Fibroblast of mammary gland (primary cell): ENCODE measurements around the gene C17orf78.

Experiments used
- DNase-seq: peaks from one replicate; pipeline ENCODE4 v3.0.0-alpha.2; 2010; ENCODE audit warnings: low read depth
- H3K4me3 ChIP-seq: 2 replicates; pipeline ENCODE4 v1.5.1; 2011; ENCODE audit warnings: low read depth, mild to moderate bottlenecking, low read length, moderate library complexity; ENCODE audit not compliant: control insufficient read depth
- CTCF ChIP-seq: conservative IDR thresholded peaks from 2 replicates; pipeline ENCODE4 v1.5.1; 2011; ENCODE audit warnings: low read depth, low read length, inconsistent platforms; ENCODE audit not compliant: control insufficient read depth, insufficient read depth

The C17orf78 gene

GRCh38 chr17:37375706-37376105, at the start of gene C17orf78:
TSS of gene C17orf78 (plus strand) at chr17:37375985. CDS start at chr17:37376093, 108 bp downstream.
- no peak within 1 kb of the TSS for H3K4me3 ChIP-seq
- no peak for TF ChIP-seq CTCF
- no peak for DNase-seq

DNA sequence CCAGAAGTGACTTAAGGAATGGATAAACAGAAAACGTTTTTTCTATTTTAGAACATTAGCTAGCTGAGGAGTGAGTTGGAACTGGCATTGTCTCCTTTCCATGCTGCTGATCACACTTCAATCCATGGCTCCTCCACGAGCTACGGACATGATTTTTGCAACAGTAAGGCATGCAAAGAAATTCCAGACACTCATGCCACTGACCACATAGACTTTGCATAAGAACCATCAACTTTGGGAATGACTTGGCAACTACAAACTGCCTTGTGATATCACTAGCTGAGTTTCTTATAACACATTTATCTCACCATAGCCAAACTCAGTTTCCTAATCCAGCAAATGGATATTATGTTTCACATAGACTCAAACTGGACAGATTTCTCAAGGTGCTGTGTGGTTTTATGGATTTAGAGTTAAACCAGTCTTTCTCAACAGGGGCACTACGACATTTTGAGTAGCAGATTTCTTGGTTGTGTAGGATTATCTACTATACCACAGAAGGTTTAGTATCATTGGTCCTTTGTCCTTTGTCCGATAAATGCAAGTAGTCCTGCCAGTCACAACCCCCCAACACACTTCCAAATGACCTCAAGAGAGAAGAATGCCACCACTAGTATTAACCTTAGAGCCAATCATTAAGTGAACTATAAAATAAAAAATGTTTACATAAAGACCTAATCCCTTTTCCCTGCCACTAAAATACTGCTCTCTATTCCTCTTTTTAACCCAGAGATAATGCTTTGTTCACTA, 48.3 kb upstream of the C17orf78 start:
- no peak for TF ChIP-seq CTCF
- H3K4me3 ChIP-seq: no peak overlapping the region
- peak; percentile 87 for DNase-seq

DNA sequence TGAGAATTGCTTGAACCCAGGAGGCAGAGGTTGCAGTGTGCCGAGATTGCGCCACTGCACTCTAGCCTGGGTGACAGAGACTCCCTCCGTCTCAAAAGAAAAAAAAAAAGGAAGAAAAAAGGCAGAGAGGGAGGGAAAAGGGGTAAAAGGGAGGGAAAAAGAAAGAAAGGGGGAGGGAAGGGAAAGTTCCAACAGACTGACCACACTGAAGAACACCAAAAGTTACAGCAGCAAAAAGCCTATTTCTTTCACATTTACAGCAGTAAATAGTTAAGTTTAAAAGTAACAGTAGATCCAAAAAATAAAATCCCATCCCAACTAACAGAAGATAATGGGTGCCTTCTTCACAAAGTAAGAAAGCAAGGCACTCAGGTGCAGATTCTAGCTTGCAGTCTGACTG, 36.9 kb upstream of the C17orf78 start:
- H3K4me3 ChIP-seq: no peak overlapping the region
- no peak for TF ChIP-seq CTCF
- DNase-seq: no peak

- H3K4me3 ChIP-seq: no peak overlapping the region
- no peak for DNase-seq
- no peak for TF ChIP-seq CTCF
These were observed 36.5 kb upstream of the C17orf78 start for GRCh38 chr17:37339321-37339720.

GRCh38 chr17:37340804-37341203, 35.0 kb upstream of the C17orf78 start:
- DNase-seq: no peak
- H3K4me3 ChIP-seq: no peak overlapping the region
- no peak for TF ChIP-seq CTCF

GRCh38 chr17:37342589-37342988, 33.2 kb upstream of the C17orf78 start:
- H3K4me3 ChIP-seq: no peak overlapping the region
- DNase-seq: no peak
- TF ChIP-seq CTCF: no peak
